Upper lobe of left lung (tissue), 4 donors: ENCODE data around the gene PPP6R3.

ENCODE experiments used
- EP300 ChIP-seq, 4 donors: sonication (generic); formaldehyde crosslinking; IDR thresholded peaks; one replicate each; pipeline ENCODE4 v1.5.1; 2017; ENCODE audit warnings: antibody characterized with exemption in 4 of 4, control low read depth in 2 of 4
- POLR2A ChIP-seq, 4 donors: fragments of 450-650 bp; IDR thresholded peaks; one replicate each; pipeline ENCODE4 v1.5.1; 2016 to 2017; ENCODE audit warnings: antibody characterized with exemption in 4 of 4, mild to moderate bottlenecking in 2 of 4
- TF ChIP-seq, protein P1 (sequence below), 6 experiments: fragments of 450-650 bp in 4 of 6; fragments of 200-600 bp in 2 of 6; sonication (generic) in 2 of 6; IDR thresholded peaks; one replicate each; pipeline ENCODE4 v1.5.1; 2016 to 2019; ENCODE audit warnings: antibody characterized with exemption in 6 of 6

DNA sequence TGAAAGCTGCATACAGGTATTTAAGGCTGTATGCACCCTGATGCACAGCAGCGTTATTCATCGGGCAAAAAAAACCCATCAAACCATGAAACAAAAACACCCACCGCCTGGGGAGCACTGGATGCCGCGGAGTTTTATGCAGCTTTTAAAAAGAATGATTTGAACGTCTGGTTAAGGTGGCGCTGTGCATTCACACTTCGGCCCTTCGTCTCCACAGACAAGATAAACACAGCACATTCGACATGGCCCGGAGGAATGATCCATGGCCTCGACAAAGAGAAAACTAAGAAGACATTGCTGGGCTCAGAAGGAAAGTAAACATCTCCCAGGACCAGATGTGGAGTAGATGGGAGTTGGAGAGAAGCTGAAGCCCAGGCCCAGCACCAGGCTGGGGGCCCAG, 183.0 kb downstream of the PPP6R3 start:
- no peak for TF ChIP-seq EP300 (IDR thresholded peaks at IDR 0.05)
- TF ChIP-seq, protein P1, sequence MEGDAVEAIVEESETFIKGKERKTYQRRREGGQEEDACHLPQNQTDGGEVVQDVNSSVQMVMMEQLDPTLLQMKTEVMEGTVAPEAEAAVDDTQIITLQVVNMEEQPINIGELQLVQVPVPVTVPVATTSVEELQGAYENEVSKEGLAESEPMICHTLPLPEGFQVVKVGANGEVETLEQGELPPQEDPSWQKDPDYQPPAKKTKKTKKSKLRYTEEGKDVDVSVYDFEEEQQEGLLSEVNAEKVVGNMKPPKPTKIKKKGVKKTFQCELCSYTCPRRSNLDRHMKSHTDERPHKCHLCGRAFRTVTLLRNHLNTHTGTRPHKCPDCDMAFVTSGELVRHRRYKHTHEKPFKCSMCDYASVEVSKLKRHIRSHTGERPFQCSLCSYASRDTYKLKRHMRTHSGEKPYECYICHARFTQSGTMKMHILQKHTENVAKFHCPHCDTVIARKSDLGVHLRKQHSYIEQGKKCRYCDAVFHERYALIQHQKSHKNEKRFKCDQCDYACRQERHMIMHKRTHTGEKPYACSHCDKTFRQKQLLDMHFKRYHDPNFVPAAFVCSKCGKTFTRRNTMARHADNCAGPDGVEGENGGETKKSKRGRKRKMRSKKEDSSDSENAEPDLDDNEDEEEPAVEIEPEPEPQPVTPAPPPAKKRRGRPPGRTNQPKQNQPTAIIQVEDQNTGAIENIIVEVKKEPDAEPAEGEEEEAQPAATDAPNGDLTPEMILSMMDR (IDR thresholded peaks at IDR 0.05) = no peak
- TF ChIP-seq POLR2A (IDR thresholded peaks at IDR 0.05) = no peak
